Uterus (tissue), 4 donors: ENCODE data around the gene PLA2G2D. TPM values are rescaled to one million over a fixed set of nuclear protein-coding genes. Genes with fewer than 3 reads are reported as not detected.

ENCODE experiments used
- DNase-seq, 2 donors: peaks; one replicate each; pipeline ENCODE4 v3.0.0-alpha.2; 2019 to 2020
- H3K27ac ChIP-seq, 2 donors: fragments of 200-600 bp; sonication (generic); 1 replicate in 1 of 2; 2 replicates in 1 of 2; pipeline ENCODE4 v1.5.1; 2016 to 2018
- H3K27me3 ChIP-seq, 2 donors: fragments of 200-600 bp; sonication (generic); one replicate each; pipeline ENCODE4 v1.5.1; 2018 to 2019; ENCODE audit warnings: control low read depth in 1 of 2
- H3K36me3 ChIP-seq, 2 donors: fragments of 200-600 bp; sonication (generic); one replicate each; pipeline ENCODE4 v1.5.1; 2019; ENCODE audit warnings: control low read depth in 1 of 2
- H3K4me1 ChIP-seq, 2 donors: fragments of 200-600 bp; sonication (generic); one replicate each; pipeline ENCODE4 v1.5.1; 2018 to 2019; ENCODE audit warnings: control low read depth in 1 of 2
- H3K4me3 ChIP-seq, 2 donors: fragments of 200-600 bp; sonication (generic); 1 replicate in 1 of 2; 2 replicates in 1 of 2; pipeline ENCODE4 v1.5.1; 2018 to 2019; ENCODE audit warnings: mild to moderate bottlenecking in 1 of 2
- H3K9me3 ChIP-seq, 2 donors: fragments of 200-600 bp; sonication (generic); one replicate each; pipeline ENCODE4 v1.5.1; 2019; ENCODE audit warnings: control low read depth in 1 of 2
- POLR2A ChIP-seq, 2 donors: fragments of 450-650 bp; IDR thresholded peaks; one replicate each; pipeline ENCODE4 v1.6.1; 2016; ENCODE audit warnings: antibody characterized with exemption in 2 of 2, mild to moderate bottlenecking in 1 of 2, moderate library complexity in 1 of 2
- intact Hi-C: fragments of 100-400 bp; cut with DNase I; formaldehyde crosslinking; loops from one replicate; pipeline ENCODE4 v1.15.1; 2023; ENCODE audit warnings: low total_unique reads
- total RNA-seq, 4 donors: library from RNA; depleted of rRNA in 3 of 4; stranded (reverse); fragments of >200 nt in 3 of 4; gene quantifications; one replicate each; pipeline versions ENCODE4 v1.1.0 to v1.2.4, GENCODE V29; 2014 to 2023
- TF ChIP-seq, protein P1 (sequence below), 4 experiments: fragments of 200-600 bp in 2 of 4; fragments of 450-650 bp in 2 of 4; sonication (generic) in 2 of 4; IDR thresholded peaks; one replicate each; pipeline ENCODE4 v1.5.1; 2016 to 2019; ENCODE audit warnings: antibody characterized with exemption in 4 of 4, mild to moderate bottlenecking in 2 of 4, moderate library complexity in 1 of 4
- donor health status: DM: yes; HTN: yes; CAD: no.

PLA2G2D gene
- total RNA-seq, 4 donors from 2014 or later: not detected

DNA sequence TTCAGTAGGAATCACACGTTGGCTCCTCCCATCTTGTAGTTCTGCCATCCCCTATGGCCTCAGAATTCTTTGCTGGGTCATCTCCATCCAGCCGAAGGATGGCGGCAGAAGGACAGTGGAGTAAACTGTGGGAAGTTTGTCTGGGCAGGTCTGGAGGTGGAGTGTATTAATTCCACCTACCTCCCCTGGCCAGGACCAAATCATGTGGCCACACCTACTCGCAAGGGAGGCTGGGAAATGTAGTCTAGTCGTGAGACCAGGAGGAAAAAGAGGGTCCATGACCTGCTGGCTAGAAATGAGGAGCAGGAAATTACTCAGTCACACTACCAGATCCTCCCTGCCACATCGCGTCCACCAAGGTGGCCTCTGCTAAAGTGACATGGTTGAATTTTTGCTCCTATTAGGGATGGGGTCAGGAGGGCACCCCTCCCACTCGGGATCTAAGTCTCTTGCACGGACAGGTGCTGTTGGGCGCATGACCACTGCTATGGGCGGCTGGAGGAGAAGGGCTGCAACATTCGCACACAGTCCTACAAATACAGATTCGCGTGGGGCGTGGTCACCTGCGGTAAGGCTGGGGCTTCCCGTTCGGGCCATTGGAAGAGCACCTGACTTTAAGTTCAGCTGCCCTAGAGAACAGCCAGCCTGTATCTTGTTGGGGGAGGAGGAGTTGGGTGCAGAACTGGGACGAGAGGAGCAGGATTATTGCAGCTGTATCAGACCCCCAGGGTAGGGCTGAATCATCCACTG, 29.8 kb downstream of the PLA2G2D start:
- H3K27me3 ChIP-seq: no peaks in the 10 kb centered on the region
- intact Hi-C loops: no loop called here
- TF ChIP-seq, protein P1, sequence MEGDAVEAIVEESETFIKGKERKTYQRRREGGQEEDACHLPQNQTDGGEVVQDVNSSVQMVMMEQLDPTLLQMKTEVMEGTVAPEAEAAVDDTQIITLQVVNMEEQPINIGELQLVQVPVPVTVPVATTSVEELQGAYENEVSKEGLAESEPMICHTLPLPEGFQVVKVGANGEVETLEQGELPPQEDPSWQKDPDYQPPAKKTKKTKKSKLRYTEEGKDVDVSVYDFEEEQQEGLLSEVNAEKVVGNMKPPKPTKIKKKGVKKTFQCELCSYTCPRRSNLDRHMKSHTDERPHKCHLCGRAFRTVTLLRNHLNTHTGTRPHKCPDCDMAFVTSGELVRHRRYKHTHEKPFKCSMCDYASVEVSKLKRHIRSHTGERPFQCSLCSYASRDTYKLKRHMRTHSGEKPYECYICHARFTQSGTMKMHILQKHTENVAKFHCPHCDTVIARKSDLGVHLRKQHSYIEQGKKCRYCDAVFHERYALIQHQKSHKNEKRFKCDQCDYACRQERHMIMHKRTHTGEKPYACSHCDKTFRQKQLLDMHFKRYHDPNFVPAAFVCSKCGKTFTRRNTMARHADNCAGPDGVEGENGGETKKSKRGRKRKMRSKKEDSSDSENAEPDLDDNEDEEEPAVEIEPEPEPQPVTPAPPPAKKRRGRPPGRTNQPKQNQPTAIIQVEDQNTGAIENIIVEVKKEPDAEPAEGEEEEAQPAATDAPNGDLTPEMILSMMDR (IDR thresholded peaks at IDR 0.05): no peak

DNA sequence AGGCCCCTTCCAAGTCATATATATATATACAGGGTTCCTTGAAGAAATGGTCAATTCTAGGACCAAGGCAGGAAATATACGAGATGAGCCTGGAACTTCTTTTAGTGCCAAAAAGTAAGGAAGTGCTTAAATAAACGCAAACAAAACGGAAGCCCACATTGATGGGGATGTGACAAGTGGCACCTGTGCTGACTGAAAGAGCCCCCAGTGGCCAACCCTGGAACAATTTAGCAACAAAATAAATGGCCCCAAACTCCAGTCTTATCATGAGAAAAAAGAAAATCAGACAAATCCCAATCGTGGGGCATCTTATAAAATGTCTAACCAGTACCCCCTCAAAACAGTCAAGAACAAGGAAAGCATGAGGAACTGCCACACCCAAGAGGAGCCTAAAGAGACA, 31.7 kb downstream of the PLA2G2D start:
- Histone ChIP-seq H3K4me1 (no peaks in the 10 kb centered on the region), H3K4me3 (no peak overlapping the region), H3K9me3 (no peaks in the 10 kb centered on the region), H3K36me3 (no peaks in the 10 kb centered on the region), H3K27me3 (no peaks in the 10 kb centered on the region), H3K27ac (no peak overlapping the region)
- intact Hi-C loops: no loop called here
- TF ChIP-seq POLR2A (IDR thresholded peaks at IDR 0.05): no peak
- TF ChIP-seq, protein P1 (IDR thresholded peaks at IDR 0.05): no peak
- DNase-seq: no peak

More for the DNA sequence above, 29.8 kb downstream of the PLA2G2D start:
- Histone ChIP-seq H3K4me1 (no peaks in the 10 kb centered on the region), H3K36me3 (no peaks in the 10 kb centered on the region), H3K9me3 (no peaks in the 10 kb centered on the region), H3K4me3 (no peak overlapping the region), H3K27ac (no peak overlapping the region)
- DNase-seq: no peak

DNA sequence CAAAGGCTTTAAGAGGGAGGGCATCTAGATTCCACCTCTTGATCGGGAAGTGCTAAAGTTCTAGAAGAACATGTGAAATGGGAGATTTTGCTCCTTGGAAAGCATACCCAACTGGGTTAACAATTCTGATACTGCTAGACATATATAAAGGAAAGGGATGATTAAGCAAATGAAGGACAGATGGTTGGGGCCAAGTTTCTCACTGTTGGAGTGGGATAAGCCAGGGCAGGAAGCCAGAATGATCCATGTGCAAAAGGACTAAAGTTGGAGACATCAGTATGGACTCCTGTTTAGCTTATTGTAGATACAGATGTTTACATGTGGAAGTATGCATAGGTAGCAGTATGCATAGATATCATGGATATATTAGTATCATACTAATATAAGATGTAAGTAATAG, 32.5 kb downstream of the PLA2G2D start:
- no peak overlapping the region for H3K27ac ChIP-seq
- H3K4me3 ChIP-seq: no peak overlapping the region
- no peak for DNase-seq

DNA sequence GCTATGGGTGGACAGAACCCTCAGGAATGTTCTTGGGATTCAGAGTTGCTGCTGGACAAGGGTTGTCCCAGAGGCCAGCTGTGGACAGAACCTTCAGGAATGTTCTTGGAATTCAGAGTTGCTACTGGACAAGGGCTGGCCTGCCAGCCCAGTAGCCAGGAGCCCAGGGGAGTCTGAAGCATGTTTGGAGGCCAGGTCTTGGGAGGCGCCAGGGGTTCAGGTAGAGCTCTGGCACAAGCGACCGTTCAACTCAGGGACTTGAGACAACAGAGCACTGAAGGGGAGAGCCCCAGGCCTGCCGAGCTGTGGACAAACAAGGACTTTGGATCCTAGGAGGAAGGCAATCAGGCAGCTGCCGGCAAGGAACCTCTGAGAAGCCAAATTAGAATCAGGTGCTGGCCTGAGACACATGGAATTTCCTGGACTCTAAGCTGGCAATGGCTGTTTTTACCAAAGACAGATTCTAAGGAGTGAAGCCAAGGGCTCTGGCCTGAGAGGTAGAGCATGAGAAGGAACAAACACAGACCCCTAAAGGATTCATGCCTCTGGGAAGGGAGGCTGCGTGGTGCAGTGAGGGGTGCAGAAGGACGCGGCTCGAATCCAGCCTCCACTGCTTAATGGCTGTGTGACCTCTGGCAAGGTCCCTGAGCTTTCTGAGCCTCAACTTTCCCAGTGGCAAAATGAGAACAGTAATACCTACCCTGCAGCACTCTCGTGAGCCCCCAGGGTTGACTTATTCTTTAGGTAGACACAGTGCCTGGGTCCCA, 36.0 kb downstream of the PLA2G2D start:
- H3K9me3 ChIP-seq: no peaks in the 10 kb centered on the region
- no peak for DNase-seq
- H3K4me1 ChIP-seq: no peaks in the 10 kb centered on the region
- H3K27ac ChIP-seq: no peak overlapping the region
- H3K36me3 ChIP-seq: no peaks in the 10 kb centered on the region
- TF ChIP-seq, protein P1 (IDR thresholded peaks at IDR 0.05): no peak
- TF ChIP-seq POLR2A (IDR thresholded peaks at IDR 0.05): no peak
- no peak overlapping the region for H3K4me3 ChIP-seq
- intact Hi-C loops: no loop called here
- H3K27me3 ChIP-seq: no peaks in the 10 kb centered on the region

More for the DNA sequence above, 32.5 kb downstream of the PLA2G2D start:
- TF ChIP-seq, protein P1 (IDR thresholded peaks at IDR 0.05): no peak
- TF ChIP-seq POLR2A (IDR thresholded peaks at IDR 0.05): no peak
- H3K36me3 ChIP-seq: no peaks in the 10 kb centered on the region
- no peaks in the 10 kb centered on the region for H3K27me3 ChIP-seq
- intact Hi-C loops: no loop called here
- no peaks in the 10 kb centered on the region for H3K9me3 ChIP-seq
- no peaks in the 10 kb centered on the region for H3K4me1 ChIP-seq

DNA sequence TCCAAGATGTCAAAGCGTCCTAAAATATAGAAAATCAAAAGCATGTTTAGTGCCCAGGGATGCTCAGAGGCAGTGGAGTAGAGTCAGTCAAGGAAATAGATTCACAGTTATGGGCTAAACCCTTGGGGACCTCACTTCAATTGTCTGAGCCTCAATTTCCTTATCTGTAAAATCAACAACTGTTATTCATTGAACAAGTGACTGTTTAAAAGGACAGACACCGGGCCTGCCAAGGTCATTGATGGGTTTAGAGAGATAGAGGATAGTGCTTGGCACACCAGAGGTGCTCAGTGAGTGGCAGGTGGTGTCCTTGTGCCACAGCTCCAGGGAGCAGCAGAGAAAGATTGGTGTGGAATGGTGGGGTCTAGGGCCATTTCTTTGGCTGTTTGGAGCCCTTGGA, 36.6 kb downstream of the PLA2G2D start:
- Histone ChIP-seq H3K27ac (no peak overlapping the region), H3K27me3 (no peaks in the 10 kb centered on the region), H3K36me3 (no peaks in the 10 kb centered on the region), H3K4me3 (no peak overlapping the region), H3K4me1 (no peaks in the 10 kb centered on the region), H3K9me3 (no peaks in the 10 kb centered on the region)
- DNase-seq: no peak
- TF ChIP-seq, protein P1 (IDR thresholded peaks at IDR 0.05): no peak
- TF ChIP-seq POLR2A (IDR thresholded peaks at IDR 0.05): no peak
- intact Hi-C loops: no loop called here
